KBM-7 (cell line): Measurements from ENCODE around the gene TTLL1.
"Not testable (repeated sequence)": the region's sequence is repeated elsewhere in the genome, so short reads cannot be mapped to it uniquely, and the experiment has no call there.

Source experiments
- DNase-seq: peaks from one replicate; pipeline ENCODE4 v3.0.0-alpha.2; 2015
- in situ Hi-C: fragments of 300-500 bp; cut with MboI; formaldehyde crosslinking; loops from 2 replicates; pipeline ENCODE4 v1.14.3; 2020; ENCODE audit warnings: low sequenced_read_pairs, low pct_unique_long_range_greater_than_20kb, mixed read lengths

The TTLL1 gene

DNA sequence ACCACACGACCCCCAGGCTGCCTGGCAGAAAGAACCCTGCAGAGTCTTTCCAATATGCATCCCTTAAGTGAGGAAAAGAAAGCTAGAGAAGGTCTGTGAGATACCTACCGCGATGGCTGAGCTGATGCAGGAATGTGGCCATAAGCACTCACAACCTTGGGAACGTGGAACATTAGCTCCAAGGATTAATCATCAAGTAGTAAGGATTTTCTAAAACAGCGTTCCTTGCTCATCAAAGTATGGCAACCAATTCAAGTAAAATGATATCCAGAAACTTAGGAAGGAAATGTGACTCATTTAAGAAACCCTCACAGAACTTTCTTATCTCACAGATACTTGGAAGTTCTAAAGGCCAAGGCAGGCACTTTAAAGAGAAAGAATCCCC lies 87.0 kb downstream of the TTLL1 start:
- in situ Hi-C loops, result no loop called here
- DNase-seq, result no peak

DNA sequence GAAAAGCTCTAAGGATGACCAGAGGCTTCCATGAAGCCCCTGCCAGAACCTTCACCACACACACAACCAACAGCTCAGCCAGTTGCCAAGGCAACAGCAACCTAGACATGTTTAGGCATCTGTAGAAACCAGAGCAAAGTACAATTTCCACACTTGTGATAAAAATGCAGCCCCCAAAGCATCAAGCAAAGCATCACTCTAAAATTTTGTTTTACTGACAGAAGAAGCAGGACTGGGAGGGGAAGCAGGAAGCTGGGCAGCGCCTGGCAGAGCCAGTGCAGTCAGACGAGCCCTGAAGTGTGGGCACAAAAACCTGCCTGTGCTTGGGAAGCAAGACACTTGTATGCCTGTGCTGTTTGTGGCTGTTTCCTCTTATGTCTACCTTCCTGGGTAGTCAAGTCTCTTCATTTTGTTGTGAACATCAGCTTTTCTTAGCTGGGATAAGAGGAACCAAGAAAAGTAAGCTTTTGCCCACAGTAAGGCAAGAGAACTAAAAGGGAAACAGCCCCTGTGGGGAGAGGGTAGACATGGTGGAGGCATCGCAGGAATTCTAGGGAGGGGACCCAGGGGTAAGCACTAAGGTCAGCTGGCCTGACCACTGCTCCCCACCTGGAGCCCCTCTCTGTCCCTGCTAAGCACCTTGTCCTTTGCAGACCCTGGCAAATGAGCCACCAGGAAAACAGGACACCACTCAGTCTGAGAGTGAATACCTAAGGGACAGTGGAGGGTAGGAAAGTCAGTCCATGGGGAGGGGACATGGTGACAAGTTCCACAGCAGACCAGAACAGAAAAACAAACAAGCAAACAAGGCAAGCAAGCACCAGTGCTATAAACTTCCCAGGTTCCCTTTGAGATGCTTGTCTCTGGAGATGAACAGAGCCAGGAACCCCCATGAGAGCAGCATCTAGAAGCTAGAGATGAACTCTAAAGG lies 87.7 kb downstream of the TTLL1 start:
- in situ Hi-C loops, result no loop called here

DNA sequence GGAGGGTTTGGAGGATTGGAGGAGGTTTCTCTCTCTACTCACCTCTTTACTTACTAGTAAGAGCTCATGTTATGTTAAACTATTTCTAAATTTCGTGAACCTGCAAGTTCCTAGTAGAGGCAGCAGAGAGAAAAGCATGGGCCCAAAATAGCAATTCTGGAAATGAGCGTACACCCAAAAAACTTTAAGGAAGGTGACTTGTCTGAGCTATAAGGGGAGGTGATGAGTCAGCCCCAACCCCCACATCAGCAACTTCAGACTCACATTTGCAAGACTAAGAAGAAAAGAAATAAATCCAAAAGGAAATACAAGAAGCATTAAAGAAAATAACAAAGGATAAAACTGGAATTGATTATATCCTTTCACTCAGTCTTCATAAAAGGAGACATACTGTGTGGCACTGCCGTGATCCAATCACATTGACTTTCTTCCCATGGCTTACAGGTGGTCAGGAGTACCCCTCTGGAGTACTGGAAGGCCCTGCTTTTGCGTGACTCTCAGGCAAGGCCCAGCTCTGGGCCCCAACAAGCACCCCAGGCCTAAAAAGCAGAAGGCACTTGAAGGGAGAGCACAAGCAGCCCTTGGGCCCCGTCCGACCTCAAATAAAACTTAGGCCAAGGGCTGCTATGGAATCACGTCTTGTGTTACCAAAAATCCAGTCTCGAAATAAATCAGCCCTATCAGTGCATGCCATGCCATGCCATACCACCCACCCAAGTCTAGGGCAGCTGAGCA lies 88.6 kb downstream of the TTLL1 start:
- no peak for DNase-seq
- in situ Hi-C loops, result no loop called here

More for the DNA sequence above, 87.7 kb downstream of the TTLL1 start:
- DNase-seq, result peak; percentile 55

DNA sequence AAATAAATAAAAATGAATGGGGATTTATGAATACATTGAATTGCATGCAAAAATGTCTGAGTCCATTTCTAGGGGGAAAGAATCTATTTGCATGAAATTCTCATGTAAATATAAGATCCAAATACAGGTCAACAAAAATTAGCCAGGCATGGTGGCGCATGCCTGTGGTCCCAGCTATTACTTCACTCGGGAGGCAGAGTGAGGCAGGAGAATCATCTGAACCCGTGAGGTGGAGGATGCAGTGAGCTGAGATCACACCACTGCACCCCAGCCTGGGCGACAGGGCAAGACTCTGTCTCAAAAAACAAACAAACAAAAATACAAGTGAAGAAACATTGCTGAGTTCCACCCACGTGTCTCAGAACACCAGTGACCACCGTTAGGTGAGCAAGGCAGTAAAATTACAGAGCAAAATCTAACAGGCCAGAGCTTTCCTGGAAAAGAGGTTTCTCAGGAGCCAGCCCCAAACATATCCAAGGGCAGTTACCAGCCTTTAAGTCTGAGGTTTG lies 91.6 kb downstream of the TTLL1 start:
- in situ Hi-C loops, result no loop called here
- DNase-seq, result no peak

DNA sequence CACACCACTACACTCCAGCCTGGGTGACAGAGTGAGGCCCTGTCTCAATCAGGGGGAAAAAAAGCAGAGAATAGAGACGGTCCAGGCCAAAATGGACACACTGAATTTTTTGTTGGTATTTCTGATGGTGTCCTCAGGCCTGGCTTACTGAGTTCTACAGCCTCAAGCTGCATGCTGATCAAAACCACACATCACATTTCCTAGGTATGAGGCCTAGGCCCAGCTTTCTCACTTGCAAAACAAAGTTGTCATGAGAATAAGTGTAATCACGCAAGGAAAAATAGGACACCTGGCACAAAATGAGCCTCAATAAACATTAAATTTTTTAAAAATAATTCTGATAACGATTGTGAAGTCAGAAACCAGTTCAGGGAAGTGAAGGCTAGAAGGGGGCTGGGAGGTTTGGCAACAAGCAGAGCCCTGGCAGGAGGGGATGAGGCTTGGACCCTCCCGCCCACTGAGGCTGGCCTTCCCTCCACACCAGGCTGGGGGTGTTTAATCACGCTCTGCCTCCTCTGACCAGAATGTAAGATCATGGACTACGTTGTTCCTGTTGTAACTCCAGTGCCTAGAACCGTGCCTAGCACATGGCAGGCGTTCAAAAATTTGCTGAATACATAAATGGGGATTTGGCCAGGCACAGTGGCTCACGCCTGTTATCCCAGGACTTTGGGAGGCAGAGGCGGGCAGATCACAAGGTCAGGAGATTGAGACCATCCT lies 92.4 kb downstream of the TTLL1 start:
- in situ Hi-C loops, result no loop called here

DNA sequence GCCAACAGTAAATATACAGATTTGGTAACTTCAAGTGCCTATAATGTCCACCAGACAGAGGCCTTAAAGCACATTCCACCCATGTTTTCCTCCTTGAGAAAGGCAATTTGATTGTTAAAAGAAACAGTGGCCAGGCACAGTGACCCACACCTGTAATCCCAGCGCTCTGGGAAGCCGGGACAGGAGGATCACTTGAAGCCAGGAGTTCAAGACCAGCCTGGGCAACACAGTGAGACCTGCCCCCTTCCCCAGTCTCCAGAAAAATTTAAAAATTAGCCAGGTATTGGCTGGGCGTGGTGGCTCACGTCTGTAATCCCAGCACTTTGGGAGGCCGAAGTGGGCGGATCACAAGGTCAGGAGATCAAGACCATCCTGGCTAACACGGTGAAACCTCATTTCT lies 93.5 kb downstream of the TTLL1 start:
- DNase-seq, in situ Hi-C loops: not testable (repeated sequence)

More for the DNA sequence above, 92.4 kb downstream of the TTLL1 start:
- DNase-seq, result no peak

DNA sequence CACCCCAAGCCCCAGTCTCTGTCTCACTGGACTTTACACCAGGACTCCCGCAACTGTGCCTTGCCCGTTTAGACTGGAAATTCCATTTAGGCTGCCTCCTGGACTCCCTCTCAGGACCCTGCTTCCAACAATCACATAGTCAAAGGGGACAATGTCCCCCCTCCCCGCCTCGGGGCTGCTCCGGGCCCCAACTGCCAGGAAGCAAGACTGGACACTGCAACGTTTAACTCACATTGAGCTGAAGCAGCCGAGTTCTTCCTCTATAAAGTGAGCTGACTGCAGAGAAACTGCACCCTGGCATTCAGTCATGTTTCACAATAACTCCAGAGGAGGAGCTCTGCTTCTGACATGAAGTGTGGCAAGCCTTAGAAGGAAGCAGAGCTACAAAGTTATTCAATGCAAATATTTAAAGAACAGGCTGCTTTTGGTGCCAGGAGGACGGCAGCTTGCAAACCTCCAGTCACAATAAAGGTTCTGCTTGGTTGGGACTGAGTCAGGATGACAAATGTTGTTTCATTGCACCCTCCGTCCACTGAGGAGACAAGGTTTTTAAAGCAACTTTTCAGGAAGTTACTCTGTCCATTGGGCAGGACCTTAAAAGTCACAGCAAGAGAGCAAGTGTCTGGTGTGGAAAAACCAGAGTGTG lies 94.2 kb downstream of the TTLL1 start:
- peak; percentile 79 for DNase-seq
- in situ Hi-C loops, result no loop called here

DNA sequence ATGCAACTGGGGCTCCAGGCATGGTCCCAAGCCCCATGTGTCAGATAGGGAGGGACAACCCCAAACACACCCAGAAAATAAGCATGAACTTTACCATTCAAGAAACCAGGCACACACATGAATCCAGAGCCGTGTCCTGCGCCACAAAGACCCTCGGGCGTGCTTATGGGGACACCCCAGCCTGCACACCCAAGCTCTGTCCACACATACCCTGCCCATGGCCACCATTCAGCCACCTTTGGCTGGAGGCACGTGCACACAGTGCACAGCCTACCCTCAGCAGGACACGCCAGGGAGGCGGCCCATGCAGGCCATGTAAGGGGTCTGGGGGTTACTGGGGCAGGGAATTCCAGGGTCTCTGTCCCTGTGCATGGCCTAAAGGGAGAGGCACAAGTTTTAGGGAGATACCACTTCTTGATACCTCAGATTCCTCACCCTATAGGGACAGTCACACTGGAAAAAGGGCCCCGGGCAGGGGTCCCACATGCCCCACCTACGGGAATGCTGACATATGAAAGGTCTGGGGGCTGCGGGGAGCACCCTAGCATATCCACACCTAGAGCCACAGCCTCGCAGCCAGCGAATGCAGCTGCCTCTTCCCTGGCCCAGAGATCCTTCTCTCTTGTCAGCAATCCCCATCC lies 94.8 kb downstream of the TTLL1 start:
- no peak for DNase-seq
- in situ Hi-C loops, result no loop called here

DNA sequence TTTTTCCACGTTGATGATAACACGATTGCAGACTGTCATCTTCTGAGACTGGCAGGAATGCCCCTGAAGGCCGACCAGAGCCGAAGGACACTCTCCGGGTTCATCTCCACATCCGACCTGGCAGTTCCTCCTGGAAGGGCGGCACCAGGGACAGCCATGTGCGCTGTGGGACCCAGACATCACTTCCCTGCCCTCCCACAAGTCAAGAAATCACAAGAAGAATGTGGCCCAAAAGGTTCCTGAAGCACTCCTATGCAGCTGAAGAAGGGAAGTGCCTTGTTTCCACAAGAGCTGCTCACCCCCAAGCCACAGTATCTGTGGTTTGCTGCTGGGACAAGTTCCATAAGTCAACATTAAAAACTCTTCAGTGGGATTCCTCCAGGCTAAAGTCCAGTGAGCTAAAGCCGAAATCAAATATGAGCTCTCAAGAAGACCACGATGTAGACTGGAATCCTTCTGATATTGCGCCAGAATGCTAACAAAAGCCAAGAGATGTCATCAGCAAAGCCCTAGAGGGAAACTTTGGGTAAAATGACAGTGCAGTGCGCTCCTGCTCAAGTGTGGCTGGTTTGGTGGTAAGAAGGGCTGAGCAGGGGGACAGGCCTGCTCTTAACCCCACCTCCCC lies 95.4 kb downstream of the TTLL1 start:
- in situ Hi-C loops, result no loop called here
- no peak for DNase-seq

DNA sequence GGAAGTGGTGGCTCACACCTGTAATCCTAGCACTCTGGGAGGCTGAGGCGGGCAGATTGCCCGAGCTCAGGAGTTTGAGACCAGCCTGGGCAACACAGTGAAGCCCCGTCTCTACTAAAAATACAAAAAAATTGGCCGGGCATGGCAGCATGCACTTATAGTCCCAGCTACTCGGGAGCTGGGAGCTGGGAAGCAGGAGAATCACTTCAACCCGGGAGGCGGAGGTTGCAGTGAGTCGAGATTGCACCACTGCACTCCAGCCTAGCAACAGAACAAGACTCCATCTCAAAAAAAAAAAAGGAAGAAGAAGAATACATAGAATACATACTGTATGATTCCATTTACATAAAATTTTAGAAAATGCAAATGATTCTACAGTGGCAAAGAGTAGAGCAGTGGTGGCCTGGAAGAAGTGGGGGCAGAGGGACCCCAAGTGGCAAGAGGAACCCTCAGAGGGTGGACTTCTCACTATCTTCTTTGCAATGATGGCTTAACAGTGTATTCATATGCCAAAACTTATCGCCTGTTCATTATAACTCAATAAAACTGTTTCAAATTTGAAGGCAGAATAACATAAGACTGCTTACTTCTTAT lies 96.2 kb downstream of the TTLL1 start:
- DNase-seq, result no peak
- in situ Hi-C loops, result no loop called here

DNA sequence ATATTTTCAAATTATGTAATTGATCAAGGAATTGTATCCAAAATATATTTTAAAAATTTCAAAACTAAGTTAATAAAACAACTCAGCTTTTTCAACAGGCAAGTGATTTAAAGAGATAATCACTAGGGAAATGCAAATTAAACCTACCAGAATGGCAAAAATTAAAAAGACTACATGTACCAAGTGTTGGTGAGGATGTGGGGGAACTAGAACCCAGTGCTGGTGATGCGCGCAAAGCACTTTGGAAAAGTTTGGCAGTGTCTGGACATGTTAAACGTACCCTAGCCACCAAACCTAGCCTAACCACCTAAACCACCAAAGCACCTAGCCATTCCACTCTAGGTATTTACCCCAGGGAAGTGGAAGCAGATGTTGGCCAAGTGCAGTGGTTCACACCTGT lies 97.1 kb downstream of the TTLL1 start:
- in situ Hi-C loops, result no loop called here
- no peak for DNase-seq

DNA sequence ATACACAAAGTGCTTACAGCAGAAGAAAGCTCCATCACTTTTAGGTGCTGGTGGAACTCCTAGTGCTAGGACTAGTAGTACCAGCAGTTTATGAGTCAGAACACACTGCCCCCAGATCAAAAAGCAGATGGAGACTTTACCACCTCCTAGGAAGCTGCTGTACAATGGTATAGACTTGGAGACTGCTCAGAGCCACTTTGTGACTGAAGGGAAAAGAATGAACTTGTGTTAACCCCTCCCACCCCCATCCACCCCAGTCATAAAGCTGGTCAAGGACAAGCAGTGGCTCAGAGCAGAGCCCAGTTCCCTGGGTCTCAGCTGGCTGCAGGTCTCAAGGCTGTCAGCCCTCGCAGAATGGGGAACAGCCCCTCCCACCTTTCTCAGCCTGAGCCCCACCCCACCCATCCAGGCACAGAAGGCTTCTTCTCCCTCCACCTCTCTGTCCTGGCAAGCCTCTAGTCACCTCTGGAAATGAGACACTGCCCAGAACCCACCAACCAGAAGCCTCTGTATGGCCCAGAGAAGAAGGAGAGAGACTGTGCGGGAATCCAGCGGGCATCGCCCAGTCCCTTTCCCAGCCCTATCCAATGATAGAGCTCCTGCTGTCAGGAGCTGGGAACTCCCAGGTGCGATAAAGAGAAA lies 98.1 kb downstream of the TTLL1 start:
- no peak for DNase-seq
- in situ Hi-C loops, result no loop called here

DNA sequence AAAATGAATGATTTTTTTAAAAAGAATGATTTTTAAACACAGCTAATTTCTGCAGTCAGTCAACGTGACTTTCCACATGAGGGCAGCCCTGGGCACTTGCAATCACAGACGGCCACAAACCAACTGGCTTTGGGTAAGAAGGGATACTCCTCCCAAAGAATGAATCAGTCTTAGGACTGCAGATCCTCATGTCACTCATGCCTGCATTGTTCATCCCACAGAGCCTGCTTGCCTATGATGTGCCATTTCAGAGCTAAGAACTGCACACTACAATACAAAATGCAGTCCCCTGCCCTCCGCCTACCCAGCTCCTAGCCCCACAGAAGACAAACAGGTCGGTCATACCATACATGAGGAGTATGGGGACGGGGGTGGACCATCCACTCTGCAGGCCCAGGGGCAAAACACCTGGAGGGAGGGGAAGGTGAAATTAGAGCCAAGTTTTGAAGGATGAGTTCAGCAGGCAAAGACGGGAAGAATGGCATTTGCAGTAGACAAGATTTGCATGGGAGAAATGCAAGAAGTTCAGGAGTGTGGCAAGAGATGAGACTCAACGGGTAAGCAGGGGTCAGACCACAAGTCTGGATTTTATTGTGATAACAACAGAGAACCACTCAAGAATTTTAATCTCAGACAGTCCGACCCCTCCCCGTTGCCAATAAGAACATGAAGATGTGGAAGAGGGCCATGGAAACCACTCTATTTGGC lies 98.9 kb downstream of the TTLL1 start:
- in situ Hi-C loops, result no loop called here

More for the DNA sequence above, 98.9 kb downstream of the TTLL1 start:
- no peak for DNase-seq
